Spinal cord (tissue), 10 donors: ENCODE measurements around the gene DYNLT4. TPM values are rescaled to one million over a fixed set of nuclear protein-coding genes. Genes with fewer than 3 reads are reported as not detected.
"Not testable (repeated sequence)": the region's sequence is repeated elsewhere in the genome, so short reads cannot be mapped to it uniquely, and the experiment has no call there.

Experiments used
- DNase-seq, 6 donors: peaks; one replicate each; pipeline versions ENCODE4 v3.0.0 to v3.0.0-alpha.2; 2013 to 2015; ENCODE audit warnings: low spot score in 6 of 6, low read depth in 4 of 6
- H3K27ac ChIP-seq: one replicate; pipeline ENCODE4 v1.5.1; 2013; ENCODE audit warnings: low read depth, low read length, control low read depth
- H3K27me3 ChIP-seq: one replicate; pipeline ENCODE4 v1.6.1; 2013; ENCODE audit warnings: low read length; ENCODE audit not compliant: control insufficient read depth, insufficient read depth
- H3K36me3 ChIP-seq: one replicate; pipeline ENCODE4 v1.6.1; 2013; ENCODE audit warnings: low read length; ENCODE audit not compliant: control insufficient read depth, insufficient read depth
- H3K4me1 ChIP-seq: one replicate; pipeline ENCODE4 v1.6.1; 2013; ENCODE audit warnings: low read length; ENCODE audit not compliant: control insufficient read depth, insufficient read depth
- H3K4me3 ChIP-seq: one replicate; pipeline ENCODE4 v1.5.1; 2013; ENCODE audit warnings: low read depth, low read length, control low read depth
- H3K9me3 ChIP-seq: one replicate; pipeline ENCODE4 v1.6.1; 2013; ENCODE audit warnings: low read length; ENCODE audit not compliant: control insufficient read depth, insufficient read depth
- WGBS: methylation state at CpG from one replicate; pipeline ENCODE4 v1.1.5; 2013; ENCODE audit warnings: missing lambda C conversion rate; ENCODE audit not compliant: insufficient coverage; 5-methylcytosine and 5-hydroxymethylcytosine counted together
- polyA plus RNA-seq, 2 donors: library from polyadenylated mRNA; unstranded; fragments of 120-200 nt; gene quantifications; one replicate each; pipeline ENCODE4 v1.2.1, GENCODE V29; 2013; ENCODE audit not compliant: insufficient read length in 2 of 2
- total RNA-seq, 2 donors: library from RNA; depleted of rRNA in 1 of 2; stranded (reverse); fragments of 120-200 nt in 1 of 2; fragments of >200 nt in 1 of 2; gene quantifications; one replicate each; pipeline versions ENCODE4 v1.2.3 to v1.2.4, GENCODE V29; 2013 to 2014
- donor health status: healthy.

The DYNLT4 gene
- total and polyA plus RNA-seq, 4 donors: 0.95 to 4.0 (median 1.5) TPM; not detected in 1

DNA sequence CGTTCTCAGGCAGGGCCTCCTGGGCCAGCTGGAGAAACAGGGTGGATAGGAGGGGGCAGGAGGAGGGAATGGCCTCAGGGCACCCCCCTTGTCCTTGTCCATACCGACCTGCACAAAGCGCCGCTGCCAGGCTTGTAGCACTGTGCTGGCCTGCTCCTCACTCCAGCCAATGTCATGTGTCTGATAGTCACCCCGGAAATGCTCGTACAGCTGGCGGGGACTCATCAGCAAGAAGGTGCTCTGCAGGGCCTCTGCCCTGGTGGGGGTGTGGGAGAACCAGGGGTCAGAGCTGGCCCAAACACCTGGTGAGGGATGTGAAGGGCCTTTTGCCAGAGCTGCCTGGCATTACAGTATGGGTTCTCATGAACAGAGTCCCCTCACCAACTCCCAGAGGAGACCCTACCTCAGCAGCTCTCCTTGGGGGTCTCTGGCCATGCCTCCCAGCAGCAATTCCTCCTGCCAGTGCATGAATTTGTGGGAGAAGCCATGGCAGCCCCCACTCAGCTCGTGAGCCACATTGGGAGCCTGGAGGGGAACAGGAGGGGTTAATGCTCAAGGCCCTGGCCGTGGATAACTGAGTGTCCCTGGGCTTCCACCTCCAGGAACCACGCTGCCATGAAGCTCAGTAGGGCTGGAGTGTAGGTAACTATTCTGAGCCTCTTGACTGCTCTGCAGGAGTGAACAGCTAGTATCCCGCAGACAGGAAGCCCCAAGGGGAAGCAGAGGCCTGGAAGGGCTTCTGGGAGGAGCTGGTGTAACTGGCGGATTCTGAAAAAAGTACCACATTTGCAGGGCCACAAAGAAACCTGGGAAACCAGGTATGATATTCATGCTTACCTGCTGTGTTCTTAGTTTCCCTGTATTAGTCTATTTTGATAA, 22.6 kb upstream of the DYNLT4 start:
- Histone ChIP-seq H3K36me3 (peaks cover 81% of the 10 kb centered on the region), H3K27me3 (no peaks in the 10 kb centered on the region), H3K27ac (no peak overlapping the region), H3K9me3 (no peaks in the 10 kb centered on the region), H3K4me1 (peaks cover 9% of the 10 kb centered on the region), H3K4me3 (no peak overlapping the region)
- 81% methylated on average over 12 of the region's 12 CpGs for WGBS
- no peak for DNase-seq

DNA sequence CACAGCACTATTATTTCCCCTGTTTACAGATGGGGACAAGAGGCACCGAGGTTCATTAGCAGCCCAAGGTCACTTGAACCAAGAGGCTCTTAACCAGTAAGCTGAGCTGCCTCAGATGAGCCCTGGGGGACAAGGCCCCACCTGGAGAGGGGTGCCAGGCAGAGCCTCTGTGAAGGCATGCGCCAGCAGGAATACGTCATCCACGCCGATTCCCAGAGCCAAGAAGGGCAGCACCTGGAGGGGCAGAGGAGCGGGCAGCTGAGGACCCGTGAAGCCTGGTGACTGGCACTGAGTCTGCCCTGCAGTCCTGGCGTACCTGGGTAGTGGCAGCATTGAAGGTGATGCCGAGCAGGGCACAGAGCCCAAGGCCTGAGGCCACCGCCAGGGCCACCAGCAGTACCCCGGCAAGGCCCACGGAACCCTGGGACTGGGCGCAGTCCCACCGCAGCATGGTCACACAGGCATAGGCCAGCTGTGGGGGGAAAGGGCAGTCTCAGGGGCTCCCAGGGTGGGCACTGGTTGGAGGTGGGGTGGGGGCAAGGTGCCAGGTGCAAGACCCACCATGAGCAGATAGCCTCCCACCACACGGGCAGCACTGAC, 21.8 kb upstream of the DYNLT4 start:
- Histone ChIP-seq H3K9me3 (no peaks in the 10 kb centered on the region), H3K27ac (no peak overlapping the region), H3K4me3 (no peak overlapping the region), H3K4me1 (peaks cover 9% of the 10 kb centered on the region), H3K36me3 (peaks cover 80% of the 10 kb centered on the region), H3K27me3 (no peaks in the 10 kb centered on the region)
- 94% methylated on average over 15 of the region's 15 CpGs for WGBS
- no peak for DNase-seq

DNA sequence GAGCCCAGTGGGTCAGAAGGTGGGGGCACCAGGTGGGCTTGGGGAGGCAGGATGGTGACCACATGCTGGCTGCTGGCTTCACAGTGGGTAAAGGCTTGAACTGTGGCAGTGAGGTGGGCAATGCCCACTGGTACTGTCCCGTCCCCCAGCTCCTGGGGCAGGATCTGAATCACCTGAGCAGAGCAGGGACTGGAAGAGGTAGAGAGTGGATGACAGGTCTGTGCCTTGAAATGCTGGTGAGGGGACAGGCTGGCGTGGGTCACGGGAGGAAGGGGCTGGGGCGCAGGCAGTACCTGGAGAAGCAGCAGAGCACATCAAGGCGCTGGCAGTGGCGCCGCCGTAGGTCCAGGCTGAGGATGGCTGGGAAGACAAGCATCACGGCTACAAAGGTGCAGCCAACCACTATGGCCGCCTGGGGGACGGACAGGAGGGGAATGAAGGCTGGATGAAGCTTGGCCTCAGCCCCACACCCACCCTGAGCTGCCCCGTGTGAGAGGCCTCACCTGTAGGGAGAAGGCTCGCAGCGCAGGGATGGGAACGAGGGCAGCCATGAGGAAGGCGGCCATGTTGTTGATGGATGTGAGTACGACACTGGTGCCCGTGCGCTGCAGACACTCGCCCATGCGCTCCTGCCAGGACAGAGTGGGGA, 21.0 kb upstream of the DYNLT4 start:
- Histone ChIP-seq H3K4me1 (peaks cover 9% of the 10 kb centered on the region), H3K9me3 (no peaks in the 10 kb centered on the region), H3K36me3 (peaks cover 79% of the 10 kb centered on the region), H3K4me3 (no peak overlapping the region), H3K27ac (no peak overlapping the region), H3K27me3 (no peaks in the 10 kb centered on the region)
- 96% methylated on average over 20 of the region's 21 CpGs for WGBS
- DNase-seq: no peak

DNA sequence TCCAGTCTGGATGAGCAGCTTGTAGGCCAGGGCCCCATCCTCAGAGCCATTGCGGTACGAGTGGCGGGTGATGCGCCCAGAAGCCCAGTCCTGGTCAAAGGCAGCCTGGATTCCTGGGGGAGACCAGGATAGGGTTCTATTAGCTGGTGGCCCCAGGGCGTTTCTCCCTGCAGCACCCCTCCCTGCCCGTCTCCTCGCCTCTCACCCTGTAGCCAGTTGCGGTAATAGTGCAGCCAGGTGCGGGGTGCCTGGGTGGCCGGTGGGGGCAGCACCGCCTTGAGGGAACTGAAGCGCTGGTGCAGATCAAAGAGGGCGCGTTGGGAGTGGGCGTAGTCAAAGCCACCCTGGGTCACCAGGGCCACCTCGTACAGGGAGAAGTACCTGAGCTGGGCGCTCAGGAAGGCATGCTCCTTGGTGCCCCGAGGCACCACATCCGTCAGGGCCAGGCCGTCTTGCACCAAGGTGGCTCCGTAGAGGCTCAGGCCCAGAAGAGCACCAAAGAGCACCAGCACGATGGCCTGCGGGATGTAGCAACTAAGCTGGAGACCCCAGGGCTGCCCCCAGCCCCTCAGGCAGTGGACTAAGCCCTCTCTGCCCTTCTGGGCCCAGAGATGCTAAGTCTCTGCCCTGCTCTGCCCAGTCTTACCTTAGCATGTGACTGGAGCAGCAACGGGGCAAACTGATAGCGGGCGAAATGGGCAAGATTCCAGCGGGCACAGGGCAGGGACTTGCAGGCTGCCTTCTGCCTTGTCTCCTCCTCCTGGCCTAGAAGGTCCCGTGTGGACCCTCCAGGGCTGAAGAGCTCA, 20.2 kb upstream of the DYNLT4 start:
- no peak for DNase-seq
- 86% methylated on average over 28 of the region's 28 CpGs for WGBS
- Histone ChIP-seq H3K27me3 (no peaks in the 10 kb centered on the region), H3K27ac (no peak overlapping the region), H3K9me3 (no peaks in the 10 kb centered on the region), H3K4me3 (no peak overlapping the region), H3K4me1 (peaks cover 9% of the 10 kb centered on the region), H3K36me3 (peaks cover 81% of the 10 kb centered on the region)

DNA sequence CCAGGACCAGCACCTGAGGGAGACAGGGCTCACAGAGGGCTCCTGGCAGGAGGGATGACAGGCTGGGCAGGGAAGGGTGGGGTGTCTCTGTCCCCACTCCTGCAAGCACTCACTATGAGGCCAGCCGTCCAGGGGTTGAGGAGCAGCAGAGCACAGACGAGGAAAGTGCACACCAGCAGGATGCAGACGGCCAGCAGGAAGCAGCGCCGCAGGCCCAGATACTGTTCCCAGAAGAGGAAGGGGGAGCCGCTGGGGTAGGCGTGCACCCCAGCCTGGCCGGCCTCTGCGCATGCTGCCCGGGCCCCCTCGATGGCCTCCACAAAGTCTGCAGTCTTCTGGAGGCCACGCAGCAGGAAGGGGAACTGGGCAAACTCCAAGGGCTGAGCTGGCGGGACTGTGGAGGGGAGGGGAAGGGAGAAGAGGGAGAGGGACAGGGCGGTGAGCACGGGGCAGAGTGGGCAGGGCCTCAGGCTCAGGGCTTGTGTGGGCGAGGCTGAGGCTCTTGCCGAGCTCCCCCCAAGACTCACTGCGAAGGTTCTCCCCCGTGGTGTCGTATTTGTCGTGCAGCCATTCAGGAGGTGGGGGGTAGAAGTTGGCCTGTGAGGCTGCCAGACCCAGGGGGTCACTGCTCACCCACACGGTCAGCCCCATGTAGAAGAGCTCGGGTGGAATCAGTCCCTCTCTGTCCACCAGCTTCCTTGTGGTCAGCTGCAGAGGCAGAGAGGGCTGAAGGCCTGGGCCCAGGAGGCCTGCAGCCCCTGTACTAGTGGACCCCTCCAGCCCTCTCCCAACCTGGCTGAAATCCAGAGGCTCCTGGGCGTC, 19.4 kb upstream of the DYNLT4 start:
- peaks cover 79% of the 10 kb centered on the region for H3K36me3 ChIP-seq
- no peaks in the 10 kb centered on the region for H3K9me3 ChIP-seq
- 80% methylated on average over 24 of the region's 24 CpGs for WGBS
- no peaks in the 10 kb centered on the region for H3K27me3 ChIP-seq
- peaks cover 9% of the 10 kb centered on the region for H3K4me1 ChIP-seq
- H3K27ac ChIP-seq: no peak overlapping the region
- no peak overlapping the region for H3K4me3 ChIP-seq
- DNase-seq: no peak

DNA sequence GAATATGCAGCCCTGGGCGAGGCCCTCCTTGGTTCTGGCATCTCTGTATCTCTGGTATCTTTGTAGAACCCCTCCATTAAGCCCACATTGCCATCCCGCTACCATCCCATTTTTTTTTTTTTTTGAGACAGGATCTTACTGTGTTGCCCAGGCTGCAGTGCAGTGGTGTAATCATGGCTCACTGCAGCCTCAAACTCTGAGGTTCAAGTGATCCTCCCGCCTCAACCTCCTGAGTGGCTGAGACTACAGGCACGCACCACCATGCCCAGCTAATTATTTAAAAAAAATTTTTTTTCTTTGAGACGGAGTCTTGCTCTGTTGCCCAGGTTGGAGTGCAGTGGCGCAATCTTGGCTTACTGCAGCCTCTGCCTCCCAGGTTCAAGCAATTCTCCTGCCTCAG, 17.2 kb upstream of the DYNLT4 start:
- not testable (repeated sequence) for H3K9me3 ChIP-seq, H3K4me1 ChIP-seq, H3K27ac ChIP-seq, DNase-seq, H3K27me3 ChIP-seq, H3K4me3 ChIP-seq
- 100% methylated on average over 5 of the region's 6 CpGs for WGBS
- peaks cover 63% of the 10 kb centered on the region for H3K36me3 ChIP-seq

DNA sequence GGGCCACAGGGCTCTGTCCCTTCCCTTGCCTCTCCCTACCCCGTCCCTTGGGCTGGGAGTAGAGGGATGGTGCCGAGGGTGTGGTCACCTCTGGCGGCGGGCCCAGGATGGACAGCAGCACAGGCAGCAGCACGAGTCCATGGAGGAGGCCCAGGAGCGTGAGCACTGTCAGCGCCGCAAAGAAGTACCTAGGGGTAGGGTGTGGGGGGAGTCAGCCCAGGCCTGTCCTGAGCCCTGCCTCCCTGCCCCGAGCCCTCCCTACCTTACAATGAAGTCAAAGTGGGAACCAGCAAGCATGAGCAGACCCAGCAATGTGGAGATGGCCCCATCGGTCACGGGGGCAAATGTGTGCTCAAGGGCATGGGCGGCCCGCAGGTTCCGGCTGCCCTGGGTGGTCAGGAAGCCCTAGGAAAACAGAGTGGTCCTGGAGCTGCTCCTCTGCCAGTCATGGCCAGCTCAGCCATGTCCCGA, 15.9 kb upstream of the DYNLT4 start:
- Histone ChIP-seq H3K27me3 (peaks cover 3% of the 10 kb centered on the region), H3K4me1 (peaks cover 9% of the 10 kb centered on the region), H3K36me3 (peaks cover 49% of the 10 kb centered on the region), H3K27ac (no peak overlapping the region), H3K9me3 (no peaks in the 10 kb centered on the region), H3K4me3 (no peak overlapping the region)
- DNase-seq: no peak
- 93% methylated on average over 9 of the region's 15 CpGs for WGBS

DNA sequence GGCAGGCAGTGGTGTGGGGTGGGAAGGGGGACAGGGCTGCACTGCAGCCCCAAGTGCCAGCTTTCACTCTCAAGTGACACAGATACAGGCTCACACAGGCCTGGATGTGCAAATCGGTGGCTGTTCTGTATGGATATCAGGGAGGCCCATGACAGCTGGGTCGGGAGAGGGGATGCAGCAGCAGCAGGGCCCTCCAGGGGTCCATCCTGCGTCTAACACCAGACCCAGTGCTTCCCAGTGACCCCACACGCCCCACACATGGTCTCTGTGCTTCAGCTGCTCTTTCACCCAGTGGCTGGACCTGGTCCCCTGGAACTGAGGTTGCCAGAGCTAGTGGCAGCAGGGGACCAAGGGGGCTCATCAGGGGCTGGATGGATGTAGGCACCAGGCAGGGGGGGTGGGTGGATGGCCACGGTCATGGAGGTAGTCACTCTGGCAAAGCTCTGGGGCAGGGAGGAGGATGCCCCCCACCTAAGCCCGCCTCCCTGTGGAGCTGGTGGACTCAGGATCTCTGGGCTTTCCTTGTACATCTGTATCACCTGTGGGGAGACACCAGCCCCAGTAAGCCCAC, 15.1 kb upstream of the DYNLT4 start:
- no peak for DNase-seq
- WGBS: 75% methylated on average over 6 of the region's 6 CpGs
- no peaks in the 10 kb centered on the region for H3K9me3 ChIP-seq
- H3K27ac ChIP-seq: no peak overlapping the region
- H3K36me3 ChIP-seq: peaks cover 41% of the 10 kb centered on the region
- H3K4me3 ChIP-seq: no peak overlapping the region
- peaks cover 3% of the 10 kb centered on the region for H3K27me3 ChIP-seq
- H3K4me1 ChIP-seq: peaks cover 9% of the 10 kb centered on the region
